ENCODE measurements around the gene ACOT11. TPM values are rescaled to one million over a fixed set of nuclear protein-coding genes. Genes with fewer than 3 reads are reported as not detected.

Gene ACOT11
- total and polyA plus RNA-seq, 4 donors, result 6.4 to 20.9 (median 12.4) TPM

DNA sequence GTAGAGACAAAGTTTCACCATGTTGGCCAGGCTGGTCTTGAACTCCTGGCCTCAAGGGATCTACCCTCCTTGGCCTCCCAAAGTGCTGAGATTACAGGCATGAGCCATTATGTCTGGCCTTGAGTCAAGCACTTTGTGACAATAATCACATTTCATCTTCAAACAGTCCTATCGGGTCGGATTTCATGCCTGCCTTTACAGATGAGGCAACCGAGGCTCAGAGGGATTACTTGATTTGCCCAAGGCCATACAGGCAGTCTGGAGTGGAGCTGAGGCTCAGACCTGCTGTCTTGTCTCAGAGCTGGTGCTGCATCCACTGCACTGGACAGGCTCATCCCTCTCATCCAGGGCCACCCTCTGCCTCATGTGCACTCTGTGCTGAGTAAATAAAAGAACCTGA, 48.7 kb downstream of the ACOT11 start:
- ATAC-seq (ENCODE audit: low FRiP score), result no peak
- intact Hi-C loops (cut with DNase I), result no loop called here
- Histone ChIP-seq H3K36me3 (ENCODE audit: control insufficient read depth in 1 of 2, insufficient read depth in 2 of 2, low read length in 1 of 2) (peaks cover 3 to 7% of the 10 kb centered on the region in 2 donors), H3K9me3 (ENCODE audit: control insufficient read depth, low read length) (no peaks in the 10 kb centered on the region), H3K27ac (ENCODE audit: low read depth in 1 of 2, low read length in 2 of 2) (no peak overlapping the region), H3K27me3 (ENCODE audit: control insufficient read depth in 1 of 2, insufficient read depth in 2 of 2, low read length in 1 of 2) (no peaks in the 10 kb centered on the region), H3K4me3 (ENCODE audit: low read length in 2 of 2) (no peak overlapping the region), H3K4me1 (ENCODE audit: control insufficient read depth in 1 of 2, insufficient read depth in 2 of 2, low read length in 2 of 2) (no peaks in the 10 kb centered on the region)
- WGBS, 2 donors, result 90 to 91% methylated on average over 3 of the region's 3 CpGs
- DNase-seq, result no peak

DNA sequence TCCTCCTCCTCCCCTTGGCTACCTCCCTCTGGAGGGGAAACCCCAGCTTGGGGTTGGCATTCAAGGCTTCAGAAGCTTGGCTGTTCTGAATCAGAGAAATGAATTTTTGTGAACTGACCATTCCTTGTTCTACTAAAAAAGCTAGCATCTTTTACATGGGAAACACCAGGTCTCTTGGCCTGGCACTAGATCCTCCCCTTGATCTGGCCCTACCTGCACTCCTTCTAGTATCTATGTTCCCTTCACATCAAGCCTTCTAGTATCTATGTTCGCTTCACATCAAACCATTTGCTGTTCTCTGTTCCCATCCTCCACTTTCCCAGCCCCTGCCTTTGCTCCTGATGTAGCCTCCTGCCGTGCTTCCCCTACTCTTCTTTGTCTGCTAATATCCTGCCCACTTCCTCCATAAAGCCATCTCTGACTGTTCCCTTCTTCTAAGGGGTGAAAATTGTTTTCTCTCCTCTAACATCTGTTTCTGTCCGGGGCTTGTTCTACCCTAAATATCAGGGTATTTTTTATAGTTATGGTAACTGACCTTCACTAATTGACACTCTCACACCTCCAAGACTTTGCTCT, 49.5 kb downstream of the ACOT11 start:
- Histone ChIP-seq H3K4me1 (ENCODE audit: control insufficient read depth in 1 of 2, insufficient read depth in 2 of 2, low read length in 2 of 2) (no peaks in the 10 kb centered on the region), H3K4me3 (ENCODE audit: low read length in 2 of 2) (no peak overlapping the region), H3K9me3 (ENCODE audit: control insufficient read depth, low read length) (no peaks in the 10 kb centered on the region), H3K27ac (ENCODE audit: low read depth in 1 of 2, low read length in 2 of 2) (no peak overlapping the region), H3K27me3 (ENCODE audit: control insufficient read depth in 1 of 2, insufficient read depth in 2 of 2, low read length in 1 of 2) (no peaks in the 10 kb centered on the region), H3K36me3 (ENCODE audit: control insufficient read depth in 1 of 2, insufficient read depth in 2 of 2, low read length in 1 of 2) (peaks cover 3 to 7% of the 10 kb centered on the region in 2 donors)
- WGBS, 2 donors, result 85 to 90% methylated on average over 3 of the region's 3 CpGs
- intact Hi-C loops (cut with DNase I), result no loop called here
- ATAC-seq (ENCODE audit: low FRiP score) (no peak), DNase-seq (no peak)

DNA sequence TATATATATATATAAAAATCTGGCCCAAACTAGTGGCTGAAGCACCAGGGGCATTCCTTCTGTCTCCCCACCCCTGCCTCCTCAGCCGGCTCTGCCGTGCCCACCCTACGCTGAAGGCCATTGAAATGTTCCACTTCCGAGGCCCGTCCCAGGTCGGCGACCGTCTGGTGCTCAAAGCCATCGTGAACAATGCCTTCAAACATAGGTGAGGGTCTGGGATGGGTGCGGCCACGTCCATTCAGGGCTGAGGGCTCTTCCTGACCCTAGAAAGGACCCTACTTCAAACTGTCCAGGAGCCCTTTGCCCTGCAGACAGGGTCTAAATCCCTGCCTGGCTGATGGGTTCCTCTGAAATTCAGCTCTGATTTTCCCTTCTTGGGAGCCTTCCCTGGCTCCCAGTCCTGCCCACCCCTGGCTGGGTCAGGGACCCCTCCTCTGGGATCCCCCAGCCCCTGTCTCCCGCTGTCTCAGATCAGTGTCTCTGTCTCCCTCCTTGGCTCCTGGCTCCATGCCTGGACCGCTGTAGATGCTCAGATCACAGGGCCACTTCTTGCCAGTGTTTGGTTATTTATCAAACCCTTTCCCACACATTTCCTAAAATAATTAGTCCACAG, 51.3 kb downstream of the ACOT11 start:
- peaks cover 3 to 7% of the 10 kb centered on the region in 2 donors for H3K36me3 ChIP-seq (ENCODE audit: control insufficient read depth in 1 of 2, insufficient read depth in 2 of 2, low read length in 1 of 2)
- no peaks in the 10 kb centered on the region for H3K9me3 ChIP-seq (ENCODE audit: control insufficient read depth, low read length)
- H3K27ac ChIP-seq (ENCODE audit: low read depth in 1 of 2, low read length in 2 of 2), result no peak overlapping the region
- no peak for ATAC-seq (ENCODE audit: low FRiP score)
- no peak overlapping the region for H3K4me3 ChIP-seq (ENCODE audit: low read length in 2 of 2)
- H3K27me3 ChIP-seq (ENCODE audit: control insufficient read depth in 1 of 2, insufficient read depth in 2 of 2, low read length in 1 of 2), result no peaks in the 10 kb centered on the region
- no peak for DNase-seq
- intact Hi-C loops (cut with DNase I), result no loop called here
- no peaks in the 10 kb centered on the region for H3K4me1 ChIP-seq (ENCODE audit: control insufficient read depth in 1 of 2, insufficient read depth in 2 of 2, low read length in 2 of 2)
- 93 to 94% methylated on average over 13 of the region's 13 CpGs for WGBS, 2 donors

DNA sequence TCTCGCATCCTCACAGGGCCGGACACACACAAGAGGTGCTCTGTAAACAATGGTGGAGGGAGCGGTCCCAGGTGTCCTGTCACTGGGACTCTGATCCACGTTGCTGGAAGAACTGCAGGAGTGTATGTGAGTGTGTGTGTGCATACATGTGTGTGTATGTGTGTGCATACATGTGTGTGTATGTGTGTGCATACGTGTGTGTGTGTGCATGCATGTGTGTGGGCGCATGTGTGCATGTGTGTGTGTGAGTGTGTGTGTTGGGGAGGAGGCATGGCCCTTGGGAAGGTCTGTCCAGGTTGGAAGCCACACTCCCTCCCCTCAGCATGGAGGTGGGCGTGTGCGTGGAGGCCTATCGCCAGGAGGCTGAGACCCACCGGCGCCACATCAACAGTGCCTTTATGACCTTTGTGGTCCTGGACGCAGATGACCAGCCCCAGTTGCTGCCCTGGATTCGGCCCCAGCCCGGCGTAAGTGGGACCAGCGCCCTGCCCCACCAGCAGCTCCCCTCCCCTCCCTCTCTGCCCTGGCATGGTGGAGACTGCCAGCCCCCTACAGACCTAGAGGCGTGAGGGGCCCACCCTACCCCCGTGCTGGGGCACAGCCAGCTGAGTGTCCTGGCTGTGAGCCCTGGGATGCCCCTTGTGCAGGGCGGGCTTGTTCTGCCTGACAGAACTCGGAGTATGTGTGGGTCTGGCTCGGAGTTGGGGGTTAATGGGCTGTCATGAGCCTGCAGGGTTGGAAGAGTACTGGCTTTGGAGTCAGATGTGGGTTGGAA, 53.1 kb downstream of the ACOT11 start:
- Histone ChIP-seq H3K4me1 (ENCODE audit: control insufficient read depth in 1 of 2, insufficient read depth in 2 of 2, low read length in 2 of 2) (no peaks in the 10 kb centered on the region), H3K27ac (ENCODE audit: low read depth in 1 of 2, low read length in 2 of 2) (no peak overlapping the region), H3K27me3 (ENCODE audit: control insufficient read depth in 1 of 2, insufficient read depth in 2 of 2, low read length in 1 of 2) (no peaks in the 10 kb centered on the region), H3K4me3 (ENCODE audit: low read length in 2 of 2) (no peak overlapping the region), H3K9me3 (ENCODE audit: control insufficient read depth, low read length) (no peaks in the 10 kb centered on the region), H3K36me3 (ENCODE audit: control insufficient read depth in 1 of 2, insufficient read depth in 2 of 2, low read length in 1 of 2) (peaks cover 3% of the 10 kb centered on the region in 2 donors)
- DNase-seq, result no peak
- intact Hi-C loops (cut with DNase I), result no loop called here
- 87 to 89% methylated on average over 21 of the region's 21 CpGs for WGBS, 2 donors
- ATAC-seq (ENCODE audit: low FRiP score), result no peak

DNA sequence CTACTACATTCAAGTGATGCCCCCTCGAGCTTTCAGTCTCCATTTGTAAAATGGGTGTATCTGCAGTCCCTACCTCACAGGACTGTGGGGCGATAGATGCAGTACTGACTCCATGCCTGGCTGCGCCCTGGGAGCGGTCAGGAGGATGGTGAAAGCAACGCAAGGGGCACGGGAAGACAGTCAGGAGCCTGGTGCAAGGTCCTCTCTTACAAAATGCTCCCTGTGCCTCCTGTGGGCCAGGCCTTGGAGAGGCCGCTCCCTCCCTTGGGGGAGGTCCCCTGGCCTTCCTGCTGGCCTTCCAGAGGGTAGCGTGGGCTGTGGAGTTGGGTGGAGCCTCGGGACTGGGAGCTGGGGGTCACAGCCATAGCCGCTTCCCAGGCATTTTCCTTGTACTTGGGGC, 53.7 kb downstream of the ACOT11 start:
- no peak for ATAC-seq (ENCODE audit: low FRiP score)
- intact Hi-C loops (cut with DNase I), result no loop called here

DNA sequence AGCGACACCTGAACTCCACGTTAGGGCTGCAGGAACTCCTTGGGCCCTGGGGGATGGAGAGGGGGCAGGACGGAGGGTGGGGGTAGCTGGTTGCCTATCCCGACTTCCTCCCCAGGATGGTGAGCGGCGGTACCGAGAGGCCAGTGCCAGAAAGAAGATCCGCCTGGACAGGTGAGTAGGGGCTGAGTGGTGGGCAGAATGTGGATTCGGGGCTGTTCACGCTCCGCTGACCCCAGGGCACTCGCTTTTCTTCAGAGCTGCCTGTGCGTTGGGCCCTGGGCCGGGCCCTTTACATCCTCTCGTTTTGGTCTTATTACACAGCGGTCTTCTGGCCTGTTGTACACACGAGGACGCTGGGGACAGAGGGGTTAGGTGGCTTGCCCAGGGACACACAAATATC, 54.5 kb downstream of the ACOT11 start:
- no peak overlapping the region for H3K27ac ChIP-seq (ENCODE audit: low read depth in 1 of 2, low read length in 2 of 2)
- ATAC-seq (ENCODE audit: low FRiP score), result no peak
- H3K9me3 ChIP-seq (ENCODE audit: control insufficient read depth, low read length), result no peaks in the 10 kb centered on the region
- H3K4me1 ChIP-seq (ENCODE audit: control insufficient read depth in 1 of 2, insufficient read depth in 2 of 2, low read length in 2 of 2), result no peaks in the 10 kb centered on the region
- intact Hi-C loops (cut with DNase I), result no loop called here
- H3K27me3 ChIP-seq (ENCODE audit: control insufficient read depth in 1 of 2, insufficient read depth in 2 of 2, low read length in 1 of 2), result no peaks in the 10 kb centered on the region
- H3K4me3 ChIP-seq (ENCODE audit: low read length in 2 of 2), result no peak overlapping the region
- peaks cover under 1 to 5% of the 10 kb centered on the region in 2 donors for H3K36me3 ChIP-seq (ENCODE audit: control insufficient read depth in 1 of 2, insufficient read depth in 2 of 2, low read length in 1 of 2)
- no peak for DNase-seq
- WGBS, 2 donors, result 94 to 95% methylated on average over 18 of the region's 18 CpGs

More for the DNA sequence above, 53.7 kb downstream of the ACOT11 start:
- peaks cover 3% of the 10 kb centered on the region in 2 donors for H3K36me3 ChIP-seq (ENCODE audit: control insufficient read depth in 1 of 2, insufficient read depth in 2 of 2, low read length in 1 of 2)
- no peaks in the 10 kb centered on the region for H3K27me3 ChIP-seq (ENCODE audit: control insufficient read depth in 1 of 2, insufficient read depth in 2 of 2, low read length in 1 of 2)
- H3K9me3 ChIP-seq (ENCODE audit: control insufficient read depth, low read length), result no peaks in the 10 kb centered on the region
- no peak for DNase-seq
- no peak overlapping the region for H3K27ac ChIP-seq (ENCODE audit: low read depth in 1 of 2, low read length in 2 of 2)
- no peaks in the 10 kb centered on the region for H3K4me1 ChIP-seq (ENCODE audit: control insufficient read depth in 1 of 2, insufficient read depth in 2 of 2, low read length in 2 of 2)
- H3K4me3 ChIP-seq (ENCODE audit: low read length in 2 of 2), result no peak overlapping the region
- whole genome bisulfite sequencing, 2 donors, result 90 to 94% methylated on average over 10 of the region's 10 CpGs

DNA sequence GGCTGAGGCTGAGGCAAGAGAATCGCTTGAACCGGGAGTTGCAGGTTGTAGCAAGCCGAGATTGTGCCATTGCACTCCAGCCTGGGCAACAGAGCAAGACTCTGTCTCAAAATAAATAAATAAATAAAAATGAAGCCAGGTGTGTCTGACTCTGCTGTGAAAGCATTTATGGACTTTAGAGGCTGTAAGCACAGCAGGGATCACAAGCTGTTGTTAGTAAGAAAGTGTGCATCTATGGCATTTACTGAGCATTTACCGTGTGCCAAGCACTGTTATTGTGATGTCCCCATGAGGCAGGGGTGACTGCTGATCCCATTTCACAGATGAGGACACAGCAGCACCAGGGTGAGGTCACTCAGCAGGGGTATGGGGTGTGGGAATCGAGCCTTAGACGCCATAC, 55.2 kb downstream of the ACOT11 start:
- WGBS, 2 donors, result 94 to 95% methylated on average over 6 of the region's 6 CpGs

DNA sequence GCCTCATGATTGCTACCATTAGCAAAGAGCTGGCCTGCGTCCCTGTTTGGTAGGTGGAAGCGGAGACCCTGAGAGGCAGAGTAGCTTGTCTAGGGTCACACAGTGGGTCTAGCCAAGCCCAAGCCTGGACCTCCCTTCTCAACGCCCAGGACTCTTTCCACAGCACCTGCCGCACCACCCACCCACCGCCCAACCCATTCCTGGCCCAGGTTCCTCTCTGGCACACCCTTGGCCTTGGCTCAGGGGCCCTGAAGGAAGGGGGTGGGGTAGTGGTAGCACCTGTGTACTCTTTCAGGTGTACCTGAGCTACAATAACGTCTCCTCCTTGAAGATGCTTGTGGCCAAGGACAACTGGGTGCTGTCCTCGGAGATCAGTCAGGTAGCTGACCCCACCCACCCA, 56.0 kb downstream of the ACOT11 start:
- H3K36me3 ChIP-seq (ENCODE audit: control insufficient read depth in 1 of 2, insufficient read depth in 2 of 2, low read length in 1 of 2), result peaks cover 0 to 4% of the 10 kb centered on the region in 2 donors
- no peak overlapping the region for H3K4me3 ChIP-seq (ENCODE audit: low read length in 2 of 2)
- intact Hi-C loops (cut with DNase I), result no loop called here
- H3K9me3 ChIP-seq (ENCODE audit: control insufficient read depth, low read length), result no peaks in the 10 kb centered on the region
- WGBS, 2 donors, result 88 to 90% methylated on average over 7 of the region's 7 CpGs
- DNase-seq (no peak), ATAC-seq (ENCODE audit: low FRiP score) (no peak)
- H3K27me3 ChIP-seq (ENCODE audit: control insufficient read depth in 1 of 2, insufficient read depth in 2 of 2, low read length in 1 of 2), result no peaks in the 10 kb centered on the region
- no peaks in the 10 kb centered on the region for H3K4me1 ChIP-seq (ENCODE audit: control insufficient read depth in 1 of 2, insufficient read depth in 2 of 2, low read length in 2 of 2)
- no peak overlapping the region for H3K27ac ChIP-seq (ENCODE audit: low read depth in 1 of 2, low read length in 2 of 2)

More for the DNA sequence above, 55.2 kb downstream of the ACOT11 start:
- no peaks in the 10 kb centered on the region for H3K27me3 ChIP-seq (ENCODE audit: control insufficient read depth in 1 of 2, insufficient read depth in 2 of 2, low read length in 1 of 2)
- ATAC-seq (ENCODE audit: low FRiP score) (no peak), DNase-seq (no peak)
- H3K4me1 ChIP-seq (ENCODE audit: control insufficient read depth in 1 of 2, insufficient read depth in 2 of 2, low read length in 2 of 2), result no peaks in the 10 kb centered on the region
- intact Hi-C loops (cut with DNase I), result no loop called here
- no peak overlapping the region for H3K4me3 ChIP-seq (ENCODE audit: low read length in 2 of 2)
- H3K27ac ChIP-seq (ENCODE audit: low read depth in 1 of 2, low read length in 2 of 2), result no peak overlapping the region
- H3K36me3 ChIP-seq (ENCODE audit: control insufficient read depth in 1 of 2, insufficient read depth in 2 of 2, low read length in 1 of 2), result peaks cover 0 to 4% of the 10 kb centered on the region in 2 donors
- H3K9me3 ChIP-seq (ENCODE audit: control insufficient read depth, low read length), result no peaks in the 10 kb centered on the region

All from aorta (tissue), 5 donors.